ENCODE results near the gene ASPM.

The ASPM gene

DNA sequence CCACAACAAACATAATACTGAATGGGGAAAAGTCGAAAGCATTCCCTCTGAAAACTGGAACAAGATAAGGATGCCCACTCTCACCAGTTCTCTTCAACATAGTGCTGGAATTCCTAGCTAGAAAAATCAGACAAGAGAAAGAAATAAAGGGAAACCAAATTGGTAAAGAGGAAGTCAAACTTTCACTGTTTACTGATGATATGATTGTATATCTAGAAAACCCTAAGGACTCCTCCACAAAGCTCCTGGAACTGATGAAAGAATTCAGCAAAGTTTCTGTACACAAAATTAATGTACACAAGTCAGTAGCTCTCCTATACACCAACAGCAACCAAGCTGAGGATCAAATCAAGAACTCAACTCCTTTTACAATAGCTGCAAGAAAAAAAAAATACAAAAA, 72.5 kb downstream of the ASPM start:
- no peak overlapping the region for H3K9ac ChIP-seq (ENCODE audit: insufficient read length, low read depth)
- no peaks in the 10 kb centered on the region for H3K36me3 ChIP-seq (ENCODE audit: insufficient read depth, insufficient read length, low read length)
- H3K4me1 ChIP-seq (ENCODE audit: insufficient read depth, insufficient read length), result no peaks in the 10 kb centered on the region
- TF ChIP-seq ZNF274 (IDR thresholded peaks at IDR 0.05; ENCODE audit: low read depth, low read length) (no peak), SUZ12 (IDR thresholded peaks at IDR 0.05; ENCODE audit: extremely low read depth, insufficient read depth, insufficient read length) (no peak), YY1 (IDR thresholded peaks at IDR 0.05; ENCODE audit: insufficient read depth, insufficient read length) (no peak)
- no peaks in the 10 kb centered on the region for H3K27me3 ChIP-seq (ENCODE audit: insufficient read depth, insufficient read length)
- peaks cover 7% of the 10 kb centered on the region; the same call in 1 of the 2 replicates for H3K9me3 ChIP-seq (ENCODE audit: insufficient read depth, low read length)
- no peak overlapping the region for H3K4me3 ChIP-seq (ENCODE audit: insufficient read length, low read depth)
- DNase-seq (ENCODE audit: low read depth, low spot score), result no peak

GRCh38 chr1:197067457-197067818, 79.0 kb downstream of the ASPM start:
- DNase-seq (ENCODE audit: low read depth, low spot score), result no peak
- Histone ChIP-seq H3K27me3 (ENCODE audit: insufficient read depth, insufficient read length) (no peaks in the 10 kb centered on the region), H3K4me1 (ENCODE audit: insufficient read depth, insufficient read length) (no peaks in the 10 kb centered on the region), H3K36me3 (ENCODE audit: insufficient read depth, insufficient read length, low read length) (no peaks in the 10 kb centered on the region), H3K9ac (ENCODE audit: insufficient read length, low read depth) (no peak overlapping the region), H3K9me3 (ENCODE audit: insufficient read depth, low read length) (peaks cover 10% of the 10 kb centered on the region; the same call in 1 of the 2 replicates), H3K4me3 (ENCODE audit: insufficient read length, low read depth) (no peak overlapping the region)
- TF ChIP-seq ZNF274 (IDR thresholded peaks at IDR 0.05; ENCODE audit: low read depth, low read length), result no peak
- TF ChIP-seq YY1 (IDR thresholded peaks at IDR 0.05; ENCODE audit: insufficient read depth, insufficient read length), result no peak
- TF ChIP-seq SUZ12 (IDR thresholded peaks at IDR 0.05; ENCODE audit: extremely low read depth, insufficient read depth, insufficient read length), result no peak

DNA sequence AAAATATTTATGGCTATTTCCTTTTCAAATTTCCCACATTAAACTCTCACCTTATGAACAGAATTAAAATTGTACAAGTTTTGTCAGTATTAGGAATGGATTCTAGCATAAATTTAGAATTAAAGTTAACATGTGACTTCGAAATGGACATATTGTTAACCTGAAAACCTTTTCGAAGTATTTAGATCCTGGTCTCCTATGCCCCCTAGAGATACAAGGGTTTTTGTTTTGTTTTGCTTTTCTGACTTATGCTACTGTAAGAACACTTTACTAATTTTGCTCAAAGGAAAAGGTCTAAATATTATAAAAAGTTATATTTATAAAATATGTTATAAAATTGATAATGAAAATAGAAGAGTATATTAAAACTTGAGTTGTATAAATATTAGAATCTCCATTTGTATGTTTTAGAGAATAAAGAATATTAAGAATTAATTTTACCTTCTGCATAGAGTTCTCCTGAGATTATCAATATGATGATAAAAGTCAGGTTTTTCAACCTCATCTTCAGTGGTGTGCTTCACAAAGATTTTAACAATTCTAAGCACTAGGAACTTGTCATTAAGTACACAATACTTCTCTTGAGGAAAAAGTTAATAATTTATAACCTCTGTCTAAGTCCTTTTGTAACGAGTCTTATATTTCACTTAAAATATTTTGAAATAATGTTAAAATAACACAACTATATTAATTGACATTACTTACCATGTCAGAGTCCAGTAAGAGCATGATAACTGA, 79.6 kb downstream of the ASPM start, which contains the start of gene F13B:
F13B (minus strand) TSS at position 542 of the 738 bp plus-strand sequence; CDS start at position 505, 37 bp downstream.
- DNase-seq (ENCODE audit: low read depth, low spot score), result no peak
- TF ChIP-seq YY1 (IDR thresholded peaks at IDR 0.05; ENCODE audit: insufficient read depth, insufficient read length) (no peak), SUZ12 (IDR thresholded peaks at IDR 0.05; ENCODE audit: extremely low read depth, insufficient read depth, insufficient read length) (no peak), ZNF274 (IDR thresholded peaks at IDR 0.05; ENCODE audit: low read depth, low read length) (no peak)
- no peaks in the 10 kb centered on the region for H3K36me3 ChIP-seq (ENCODE audit: insufficient read depth, insufficient read length, low read length)
- H3K4me1 ChIP-seq (ENCODE audit: insufficient read depth, insufficient read length), result no peaks in the 10 kb centered on the region
- no peak within 1 kb of the TSS for H3K9ac ChIP-seq (ENCODE audit: insufficient read length, low read depth)
- no peak within 1 kb of the TSS for H3K4me3 ChIP-seq (ENCODE audit: insufficient read length, low read depth)
- H3K27me3 ChIP-seq (ENCODE audit: insufficient read depth, insufficient read length), result no peaks in the 10 kb centered on the region
- H3K9me3 ChIP-seq (ENCODE audit: insufficient read depth, low read length), result peaks cover 10% of the 10 kb centered on the region; the same call in 1 of the 2 replicates

DNA sequence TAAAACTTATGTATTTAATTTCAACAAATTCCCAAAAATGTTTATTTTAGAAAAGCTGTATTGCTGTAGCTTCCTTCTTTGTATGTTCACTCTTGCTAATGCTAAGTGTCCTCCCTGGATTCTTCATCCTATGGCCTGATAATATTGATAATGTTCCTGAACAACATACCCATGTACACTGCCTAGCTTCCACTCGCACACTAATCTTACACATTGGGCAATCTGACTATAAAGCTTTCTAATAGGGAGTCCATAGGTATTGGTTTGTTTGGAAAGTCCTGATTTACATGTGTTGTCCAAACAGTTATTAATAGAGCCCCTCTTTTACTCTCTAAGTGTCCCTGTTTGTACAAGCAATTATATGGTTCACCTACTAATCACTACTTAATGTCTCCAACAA, 80.2 kb downstream of the ASPM start:
- no peak overlapping the region for H3K4me3 ChIP-seq (ENCODE audit: insufficient read length, low read depth)
- H3K27me3 ChIP-seq (ENCODE audit: insufficient read depth, insufficient read length), result no peaks in the 10 kb centered on the region
- peaks cover 10% of the 10 kb centered on the region; the same call in 1 of the 2 replicates for H3K9me3 ChIP-seq (ENCODE audit: insufficient read depth, low read length)
- DNase-seq (ENCODE audit: low read depth, low spot score), result no peak
- H3K36me3 ChIP-seq (ENCODE audit: insufficient read depth, insufficient read length, low read length), result no peaks in the 10 kb centered on the region
- no peak overlapping the region for H3K9ac ChIP-seq (ENCODE audit: insufficient read length, low read depth)
- TF ChIP-seq YY1 (IDR thresholded peaks at IDR 0.05; ENCODE audit: insufficient read depth, insufficient read length) (no peak), SUZ12 (IDR thresholded peaks at IDR 0.05; ENCODE audit: extremely low read depth, insufficient read depth, insufficient read length) (no peak), ZNF274 (IDR thresholded peaks at IDR 0.05; ENCODE audit: low read depth, low read length) (no peak)
- H3K4me1 ChIP-seq (ENCODE audit: insufficient read depth, insufficient read length), result no peaks in the 10 kb centered on the region

- H3K9me3 ChIP-seq (ENCODE audit: insufficient read depth, low read length), result peaks cover 10% of the 10 kb centered on the region; the same call in 1 of the 2 replicates
- H3K9ac ChIP-seq (ENCODE audit: insufficient read length, low read depth), result no peak overlapping the region
- no peaks in the 10 kb centered on the region for H3K4me1 ChIP-seq (ENCODE audit: insufficient read depth, insufficient read length)
- no peaks in the 10 kb centered on the region for H3K27me3 ChIP-seq (ENCODE audit: insufficient read depth, insufficient read length)
- H3K36me3 ChIP-seq (ENCODE audit: insufficient read depth, insufficient read length, low read length), result no peaks in the 10 kb centered on the region
- DNase-seq (ENCODE audit: low read depth, low spot score), result no peak
- H3K4me3 ChIP-seq (ENCODE audit: insufficient read length, low read depth), result no peak overlapping the region
- TF ChIP-seq SUZ12 (IDR thresholded peaks at IDR 0.05; ENCODE audit: extremely low read depth, insufficient read depth, insufficient read length) (no peak), ZNF274 (IDR thresholded peaks at IDR 0.05; ENCODE audit: low read depth, low read length) (no peak), YY1 (IDR thresholded peaks at IDR 0.05; ENCODE audit: insufficient read depth, insufficient read length) (no peak)
Measured at GRCh38 chr1:197065559-197065958, 80.9 kb downstream of the ASPM start.

DNA sequence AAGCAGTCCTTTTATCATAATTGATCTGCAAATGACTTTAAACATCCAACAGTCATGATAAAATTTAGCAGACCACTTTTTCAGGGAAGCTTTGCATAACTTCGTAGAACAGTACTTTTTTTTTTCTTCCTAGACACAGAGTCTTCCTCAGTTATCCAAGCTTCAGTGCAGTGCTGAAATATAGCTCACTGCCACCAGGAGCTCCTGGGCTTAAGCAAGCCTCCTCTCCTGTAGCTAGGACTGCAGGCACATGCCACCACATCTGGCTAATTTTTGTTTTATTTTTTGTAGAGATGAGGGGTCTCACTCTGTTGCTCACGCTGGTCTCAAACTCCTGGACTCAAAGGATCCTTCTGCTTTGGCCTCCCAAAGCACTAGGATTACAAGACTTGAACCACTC, 83.3 kb downstream of the ASPM start:
- Histone ChIP-seq H3K4me3 (ENCODE audit: insufficient read length, low read depth) (no peak overlapping the region), H3K27me3 (ENCODE audit: insufficient read depth, insufficient read length) (no peaks in the 10 kb centered on the region), H3K9me3 (ENCODE audit: insufficient read depth, low read length) (no peaks in the 10 kb centered on the region), H3K9ac (ENCODE audit: insufficient read length, low read depth) (no peak overlapping the region), H3K36me3 (ENCODE audit: insufficient read depth, insufficient read length, low read length) (no peaks in the 10 kb centered on the region), H3K4me1 (ENCODE audit: insufficient read depth, insufficient read length) (no peaks in the 10 kb centered on the region)
- no peak for DNase-seq (ENCODE audit: low read depth, low spot score)
- no peak for TF ChIP-seq YY1 (IDR thresholded peaks at IDR 0.05; ENCODE audit: insufficient read depth, insufficient read length)

DNA sequence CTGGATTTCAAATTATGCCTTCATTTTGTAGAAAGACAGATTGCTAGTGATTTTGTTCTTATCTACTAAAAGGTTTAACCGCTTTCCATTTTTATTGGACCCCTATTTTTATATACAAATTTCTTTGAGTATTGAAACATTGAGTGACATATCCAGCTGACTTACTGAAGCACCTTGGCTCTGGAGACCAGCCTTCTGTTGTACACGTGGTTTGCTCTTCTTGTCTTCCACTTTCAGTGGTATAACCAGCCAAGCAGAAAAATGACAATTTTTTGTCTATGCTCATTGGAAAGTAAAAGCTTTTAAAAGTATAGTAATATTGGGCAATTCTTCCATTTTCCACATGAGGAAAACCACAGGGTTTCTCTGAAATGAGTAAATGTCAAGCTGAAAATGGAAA, 83.8 kb downstream of the ASPM start:
- no peak overlapping the region for H3K9ac ChIP-seq (ENCODE audit: insufficient read length, low read depth)
- no peak overlapping the region for H3K4me3 ChIP-seq (ENCODE audit: insufficient read length, low read depth)
- no peaks in the 10 kb centered on the region for H3K36me3 ChIP-seq (ENCODE audit: insufficient read depth, insufficient read length, low read length)
- TF ChIP-seq ZNF274 (IDR thresholded peaks at IDR 0.05; ENCODE audit: low read depth, low read length), result no peak
- TF ChIP-seq SUZ12 (IDR thresholded peaks at IDR 0.05; ENCODE audit: extremely low read depth, insufficient read depth, insufficient read length), result no peak
- TF ChIP-seq YY1 (IDR thresholded peaks at IDR 0.05; ENCODE audit: insufficient read depth, insufficient read length), result no peak
- no peak for DNase-seq (ENCODE audit: low read depth, low spot score)
- no peaks in the 10 kb centered on the region for H3K27me3 ChIP-seq (ENCODE audit: insufficient read depth, insufficient read length)
- H3K4me1 ChIP-seq (ENCODE audit: insufficient read depth, insufficient read length), result no peaks in the 10 kb centered on the region
- no peaks in the 10 kb centered on the region for H3K9me3 ChIP-seq (ENCODE audit: insufficient read depth, low read length)
